Neural progenitor cell (in vitro differentiated cells): Measurements from ENCODE around the gene ARHGAP31. TPM values are rescaled to one million over a fixed set of nuclear protein-coding genes. Genes with fewer than 3 reads are reported as not detected.

Experiments used
- DNase-seq: peaks from one replicate; pipeline ENCODE4 v3.0.0-alpha.2; 2016; ENCODE audit warnings: low spot score
- H2AFZ ChIP-seq: fragments of 200-600 bp; sonication (generic); replicated peaks from 2 replicates; pipeline ENCODE4 v1.6.1; 2016; ENCODE audit warnings: antibody characterized with exemption
- H3F3A ChIP-seq: fragments of 200-600 bp; sonication (generic); 2 replicates; pipeline ENCODE4 v1.6.1; 2016; ENCODE audit warnings: antibody characterized with exemption, low read depth
- H3K27ac ChIP-seq: fragments of 200-600 bp; sonication (generic); 2 replicates; pipeline ENCODE4 v1.5.1; 2016; ENCODE audit warnings: mild to moderate bottlenecking
- H3K27me3 ChIP-seq: fragments of 200-600 bp; sonication (generic); 2 replicates; pipeline ENCODE4 v1.6.1; 2016; ENCODE audit warnings: mild to moderate bottlenecking, moderate library complexity
- H3K36me3 ChIP-seq: fragments of 200-600 bp; sonication (generic); 2 replicates; pipeline ENCODE4 v1.5.1; 2016
- H3K4me1 ChIP-seq: fragments of 200-600 bp; sonication (generic); 2 replicates; pipeline ENCODE4 v1.6.1; 2016; ENCODE audit warnings: mixed run types
- H3K4me2 ChIP-seq: fragments of 200-600 bp; sonication (generic); 2 replicates; pipeline ENCODE4 v1.6.1; 2016
- H3K4me3 ChIP-seq: fragments of 200-600 bp; sonication (generic); 2 replicates; pipeline ENCODE4 v1.5.1; 2016
- H3K79me2 ChIP-seq: fragments of 200-600 bp; sonication (generic); 2 replicates; pipeline ENCODE4 v1.6.1; 2016; ENCODE audit warnings: low read depth
- H3K9ac ChIP-seq: fragments of 200-600 bp; sonication (generic); 2 replicates; pipeline ENCODE4 v1.6.1; 2016
- H3K9me3 ChIP-seq: fragments of 200-600 bp; sonication (generic); 2 replicates; pipeline ENCODE4 v1.5.1; 2016; ENCODE audit warnings: low read depth
- H4K20me1 ChIP-seq: fragments of 200-600 bp; sonication (generic); 2 replicates; pipeline ENCODE4 v1.6.1; 2016; ENCODE audit warnings: low read depth
- H3K27ac Mint-ChIP-seq: 3 replicates; pipeline ENCODE4 v1.8.0; 2021; ENCODE audit warnings: mixed read lengths
- H3K27me3 Mint-ChIP-seq: 2 replicates; pipeline ENCODE4 v1.8.0; 2022; ENCODE audit warnings: low read depth, mild to moderate bottlenecking, inconsistent platforms, moderate library complexity, mixed read lengths; ENCODE audit not compliant: insufficient read depth
- H3K36me3 Mint-ChIP-seq: 3 replicates; pipeline ENCODE4 v1.8.0; 2021; ENCODE audit warnings: mixed read lengths
- H3K4me1 Mint-ChIP-seq: 3 replicates; pipeline ENCODE4 v1.8.0; 2021; ENCODE audit warnings: mixed read lengths
- H3K4me3 Mint-ChIP-seq: 3 replicates; pipeline ENCODE4 v1.8.0; 2021; ENCODE audit warnings: mild to moderate bottlenecking, moderate library complexity, mixed read lengths
- H3K9me3 Mint-ChIP-seq: 3 replicates; pipeline ENCODE4 v1.8.0; 2020; ENCODE audit warnings: mixed read lengths
- EZH2 ChIP-seq: fragments of 200-600 bp; sonication (generic); IDR thresholded peaks from 2 replicates; pipeline ENCODE4 v1.6.1; 2017; ENCODE audit warnings: antibody characterized with exemption, mild to moderate bottlenecking, moderate library complexity
- EZH2phosphoT487 ChIP-seq: fragments of 200-600 bp; sonication (generic); IDR thresholded peaks from 2 replicates; pipeline ENCODE4 v1.6.1; 2017; ENCODE audit warnings: antibody characterized with exemption
- total RNA-seq: library from RNA; depleted of rRNA; stranded (reverse); fragments of >200 nt; gene quantifications from 2 replicates; pipeline ENCODE4 v1.2.3, GENCODE V29; 2015; ENCODE audit warnings: low replicate concordance
- TF ChIP-seq, protein P1 (sequence below): fragments of 200-600 bp; sonication (generic); IDR thresholded peaks from 2 replicates; pipeline ENCODE4 v1.5.1; 2017; ENCODE audit warnings: antibody characterized with exemption, mild to moderate bottlenecking

The ARHGAP31 gene
- total RNA-seq, 1 donor from 2014 or later: 0.13 TPM

GRCh38 chr3:119405315-119405714 lies 111.1 kb downstream of the ARHGAP31 start:
- no peak for DNase-seq
- no peak for TF ChIP-seq EZH2phosphoT487
- TF ChIP-seq, protein P1, sequence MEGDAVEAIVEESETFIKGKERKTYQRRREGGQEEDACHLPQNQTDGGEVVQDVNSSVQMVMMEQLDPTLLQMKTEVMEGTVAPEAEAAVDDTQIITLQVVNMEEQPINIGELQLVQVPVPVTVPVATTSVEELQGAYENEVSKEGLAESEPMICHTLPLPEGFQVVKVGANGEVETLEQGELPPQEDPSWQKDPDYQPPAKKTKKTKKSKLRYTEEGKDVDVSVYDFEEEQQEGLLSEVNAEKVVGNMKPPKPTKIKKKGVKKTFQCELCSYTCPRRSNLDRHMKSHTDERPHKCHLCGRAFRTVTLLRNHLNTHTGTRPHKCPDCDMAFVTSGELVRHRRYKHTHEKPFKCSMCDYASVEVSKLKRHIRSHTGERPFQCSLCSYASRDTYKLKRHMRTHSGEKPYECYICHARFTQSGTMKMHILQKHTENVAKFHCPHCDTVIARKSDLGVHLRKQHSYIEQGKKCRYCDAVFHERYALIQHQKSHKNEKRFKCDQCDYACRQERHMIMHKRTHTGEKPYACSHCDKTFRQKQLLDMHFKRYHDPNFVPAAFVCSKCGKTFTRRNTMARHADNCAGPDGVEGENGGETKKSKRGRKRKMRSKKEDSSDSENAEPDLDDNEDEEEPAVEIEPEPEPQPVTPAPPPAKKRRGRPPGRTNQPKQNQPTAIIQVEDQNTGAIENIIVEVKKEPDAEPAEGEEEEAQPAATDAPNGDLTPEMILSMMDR: no peak
- no peak for TF ChIP-seq EZH2
- Histone ChIP-seq H3K4me1 (peaks cover 19% of the 10 kb centered on the region), H3K9me3 (no peaks in the 10 kb centered on the region), H3K79me2 (no peaks in the 10 kb centered on the region), H3K27me3 (no peaks in the 10 kb centered on the region), H2AFZ (no peak overlapping the region), H3K9ac (no peak overlapping the region), H3K4me2 (no peak overlapping the region), H4K20me1 (no peaks in the 10 kb centered on the region), H3K36me3 (no peaks in the 10 kb centered on the region), H3F3A (no peaks in the 10 kb centered on the region), H3K4me3 (no peak overlapping the region), H3K27ac (no peak overlapping the region)
- no peak overlapping the region for H3K27ac Mint-ChIP-seq
- peaks cover 26% of the 10 kb centered on the region for H3K4me1 Mint-ChIP-seq
- peaks cover 4% of the 10 kb centered on the region for H3K27me3 Mint-ChIP-seq
- H3K36me3 Mint-ChIP-seq: peaks cover 4% of the 10 kb centered on the region
- H3K9me3 Mint-ChIP-seq: no peaks in the 10 kb centered on the region
- no peak overlapping the region for H3K4me3 Mint-ChIP-seq

- no peaks in the 10 kb centered on the region for H3K27me3 ChIP-seq
- no peak overlapping the region for H3K4me3 ChIP-seq
- H3K27ac ChIP-seq: no peak overlapping the region
- H4K20me1 ChIP-seq: no peaks in the 10 kb centered on the region
- Mint-ChIP-seq H3K4me1 (peaks cover 11% of the 10 kb centered on the region), H3K4me3 (no peak overlapping the region), H3K36me3 (peaks cover 5% of the 10 kb centered on the region), H3K27ac (no peak overlapping the region), H3K27me3 (peaks cover 4% of the 10 kb centered on the region), H3K9me3 (no peaks in the 10 kb centered on the region)
- H3K4me2 ChIP-seq: no peak overlapping the region
- no peak for DNase-seq
- TF ChIP-seq EZH2phosphoT487 (no peak), EZH2 (no peak)
- TF ChIP-seq, protein P1: no peak
- H3F3A ChIP-seq: no peaks in the 10 kb centered on the region
- H3K9me3 ChIP-seq: no peaks in the 10 kb centered on the region
- no peak overlapping the region for H3K9ac ChIP-seq
- no peak overlapping the region for H2AFZ ChIP-seq
- H3K4me1 ChIP-seq: peaks cover 10% of the 10 kb centered on the region
- no peaks in the 10 kb centered on the region for H3K79me2 ChIP-seq
- no peaks in the 10 kb centered on the region for H3K36me3 ChIP-seq
Observed at GRCh38 chr3:119408243-119408950, 114.2 kb downstream of the ARHGAP31 start.

DNA sequence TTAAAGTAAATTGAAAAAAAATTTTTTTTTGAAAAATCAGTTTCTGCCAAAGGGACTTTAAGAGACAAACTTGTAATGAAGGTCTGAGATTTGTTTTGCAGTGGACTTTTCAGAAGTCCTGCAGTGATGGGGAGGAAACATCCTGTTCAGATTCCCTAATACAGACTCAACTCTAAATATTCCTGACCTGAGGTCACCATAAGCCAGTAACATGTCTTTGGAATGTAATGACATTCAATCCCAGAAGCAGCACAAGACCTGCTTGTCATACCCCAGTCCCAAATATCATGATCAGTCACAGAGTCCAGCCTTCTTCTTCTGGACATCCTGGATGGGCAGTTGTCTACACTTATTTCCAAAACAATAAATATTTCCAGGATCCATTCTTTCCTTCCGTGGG lies 115.7 kb downstream of the ARHGAP31 start:
- H3K4me1 ChIP-seq: no peaks in the 10 kb centered on the region
- no peak overlapping the region for H3K27ac Mint-ChIP-seq
- no peak for DNase-seq
- peaks cover 5% of the 10 kb centered on the region for H3K36me3 Mint-ChIP-seq
- H3K9me3 Mint-ChIP-seq: no peaks in the 10 kb centered on the region
- H2AFZ ChIP-seq: no peak overlapping the region
- no peak overlapping the region for H3K4me2 ChIP-seq
- no peak overlapping the region for H3K27ac ChIP-seq
- no peaks in the 10 kb centered on the region for H3K36me3 ChIP-seq
- no peak overlapping the region for H3K4me3 ChIP-seq
- no peaks in the 10 kb centered on the region for H3K27me3 ChIP-seq
- H3K79me2 ChIP-seq: no peaks in the 10 kb centered on the region
- no peaks in the 10 kb centered on the region for H3F3A ChIP-seq
- no peak overlapping the region for H3K9ac ChIP-seq
- H3K27me3 Mint-ChIP-seq: peaks cover 3% of the 10 kb centered on the region
- H3K4me1 Mint-ChIP-seq: no peaks in the 10 kb centered on the region
- H3K4me3 Mint-ChIP-seq: no peak overlapping the region
- H3K9me3 ChIP-seq: no peaks in the 10 kb centered on the region
- no peaks in the 10 kb centered on the region for H4K20me1 ChIP-seq
- no peak for TF ChIP-seq EZH2
- no peak for TF ChIP-seq EZH2phosphoT487
- TF ChIP-seq, protein P1: no peak
